Body of pancreas (tissue), 4 donors: ENCODE data around the gene FBXL17.

Experiments
- CTCF ChIP-seq, 7 experiments: fragments of 450-650 bp in 4 of 7; fragments of 200-600 bp in 3 of 7; sonication (generic) in 3 of 7; IDR thresholded peaks; one replicate each; pipeline ENCODE4 v1.5.1; 2016 to 2019; ENCODE audit warnings: antibody characterized with exemption in 7 of 7
- POLR2A ChIP-seq, 3 donors: fragments of 450-650 bp; IDR thresholded peaks; one replicate each; pipeline ENCODE4 v1.6.1; 2016; ENCODE audit warnings: antibody characterized with exemption in 3 of 3, mild to moderate bottlenecking in 2 of 3

GRCh38 chr5:108078882-108079281 lies 303.0 kb downstream of the FBXL17 start:
- no peak for TF ChIP-seq CTCF (IDR thresholded peaks at IDR 0.05)
- no peak for TF ChIP-seq POLR2A (IDR thresholded peaks at IDR 0.05)
